HEK293T (cell line): ENCODE measurements around the gene CDKN2AIPNL.

Experiments used
- CTCF ChIA-PET: fragments of 350-600 bp; formaldehyde crosslinking; extraction: SDS; loops from one replicate; lab custom pipeline; 2021; ENCODE audit warnings: antibody characterized with exemption, inconsistent platforms; lab: Yijun Ruan, JAX
- POLR2A ChIA-PET: fragments of 350-600 bp; formaldehyde crosslinking; extraction: SDS; loops from one replicate; lab custom pipeline; 2020; ENCODE audit warnings: antibody characterized with exemption, inconsistent platforms; lab: Yijun Ruan, JAX
- DNase-seq: peaks from one replicate; pipeline ENCODE4 v3.0.0; 2012; ENCODE audit warnings: mixed read lengths; ENCODE audit errors: extremely low spot score
- ARNT ChIP-seq: fragments of 450-650 bp; IDR thresholded peaks from 2 replicates; pipeline ENCODE4 v1.6.1; 2017; ENCODE audit warnings: mild to moderate bottlenecking
- BHLHE40 ChIP-seq: fragments of 450-650 bp; IDR thresholded peaks from 2 replicates; pipeline ENCODE4 v1.6.1; 2016; ENCODE audit warnings: mild to moderate bottlenecking, moderate library complexity, borderline replicate concordance
- CTBP1 ChIP-seq: fragments of 450-650 bp; IDR thresholded peaks from 2 replicates; pipeline ENCODE4 v1.6.1; 2016; ENCODE audit warnings: borderline replicate concordance
- ELF4 ChIP-seq: fragments of 450-650 bp; IDR thresholded peaks from 2 replicates; pipeline ENCODE4 v1.6.1; 2017; ENCODE audit warnings: antibody characterized with exemption
- FOXA1 ChIP-seq: fragments of 450-650 bp; IDR thresholded peaks from 2 replicates; pipeline ENCODE4 v1.6.1; 2016; ENCODE audit warnings: mild to moderate bottlenecking
- FOXK2 ChIP-seq: fragments of 450-650 bp; IDR thresholded peaks from 2 replicates; pipeline ENCODE4 v1.6.1; 2016; ENCODE audit warnings: mild to moderate bottlenecking
- FOXM1 ChIP-seq: fragments of 450-650 bp; IDR thresholded peaks from 2 replicates; pipeline ENCODE4 v1.6.1; 2017; ENCODE audit warnings: mild to moderate bottlenecking, borderline replicate concordance
- HDGF ChIP-seq: fragments of 450-650 bp; IDR thresholded peaks from 2 replicates; pipeline ENCODE4 v1.6.1; 2017; ENCODE audit warnings: antibody characterized with exemption, borderline replicate concordance
- L3MBTL2 ChIP-seq: fragments of 450-650 bp; conservative IDR thresholded peaks from 2 replicates; pipeline ENCODE4 v1.6.1; 2016; ENCODE audit warnings: mild to moderate bottlenecking
- LEF1 ChIP-seq: fragments of 450-650 bp; IDR thresholded peaks from 2 replicates; pipeline ENCODE4 v1.6.1; 2017; ENCODE audit warnings: mild to moderate bottlenecking, borderline replicate concordance
- NFRKB ChIP-seq: fragments of 450-650 bp; IDR thresholded peaks from 2 replicates; pipeline ENCODE4 v1.6.1; 2016; ENCODE audit warnings: mild to moderate bottlenecking, moderate library complexity
- PKNOX1 ChIP-seq: fragments of 450-650 bp; IDR thresholded peaks from 2 replicates; pipeline ENCODE4 v1.6.1; 2016
- SP1 ChIP-seq: fragments of 450-650 bp; IDR thresholded peaks from 2 replicates; pipeline ENCODE4 v1.6.1; 2017
- SUZ12 ChIP-seq: fragments of 450-650 bp; IDR thresholded peaks from 2 replicates; pipeline ENCODE4 v1.6.1; 2016; ENCODE audit warnings: mild to moderate bottlenecking
- TARDBP ChIP-seq: fragments of 450-650 bp; IDR thresholded peaks from 2 replicates; pipeline ENCODE4 v1.6.1; 2016
- ZNF384 ChIP-seq: fragments of 450-650 bp; IDR thresholded peaks from 2 replicates; pipeline ENCODE4 v1.6.1; 2016

The CDKN2AIPNL gene

GRCh38 chr5:134411546-134412266 is at the start of gene CDKN2AIPNL:
Gene CDKN2AIPNL (minus strand): TSS chr5:134411881. CDS start chr5:134411854, 27 bp downstream.
- POLR2A ChIA-PET = interaction anchor here (0.7 to 3.7 kb wide), 18 partner anchors 15 to 175 kb away, joined by 3 to 23 read pairs (median 4); partner anchors contain the start of genes JADE2 and UBE2B
- CTCF ChIA-PET = interaction anchor here (0.5 to 1.4 kb wide), 9 partner anchors 16 to 176 kb away, joined by 3 to 9 read pairs (median 4); partner anchors contain the start of gene UBE2B
- peak; percentile 85 for DNase-seq
- TF ChIP-seq SP1 (no peak), ELF4 (no peak), FOXK2 (no peak), SUZ12 (no peak), L3MBTL2 (peak; percentile 83)

GRCh38 chr5:134460551-134460950 is 48.9 kb upstream of the CDKN2AIPNL start:
- ChIA-PET CTCF (interaction anchor here (1.1 kb wide), 1 partner anchor 10 kb away, joined by 3 read pairs; no protein-coding TSS in a partner anchor), POLR2A (no interaction called here)
- no peak for DNase-seq
- no peak for TF ChIP-seq PKNOX1
- no peak for TF ChIP-seq SP1
- TF ChIP-seq ARNT = no peak
- TF ChIP-seq NFRKB = no peak
- TF ChIP-seq SUZ12 = no peak
- TF ChIP-seq TARDBP = no peak
- TF ChIP-seq BHLHE40 = no peak
- TF ChIP-seq LEF1 = no peak
- no peak for TF ChIP-seq ZNF384

- DNase-seq = no peak
- TF ChIP-seq CTBP1 (no peak), SUZ12 (no peak), NFRKB (no peak)
- CTCF ChIA-PET = interaction anchor here (1.1 kb wide), 1 partner anchor 9 kb away, joined by 3 read pairs; no protein-coding TSS in a partner anchor
- POLR2A ChIA-PET = interaction anchor here (1.4 kb wide), 1 partner anchor 48 kb away, joined by 6 read pairs; the partner anchor contains the start of gene CDKN2AIPNL
Measured at GRCh38 chr5:134459491-134459890, 47.8 kb upstream of the CDKN2AIPNL start.

- CTCF ChIA-PET = no interaction called here
- POLR2A ChIA-PET = interaction anchor here (1.4 kb wide), 1 partner anchor 47 kb away, joined by 6 read pairs; the partner anchor contains the start of gene CDKN2AIPNL
- TF ChIP-seq LEF1 (no peak), NFRKB (no peak), BHLHE40 (no peak), SP1 (no peak), ELF4 (no peak), ZNF384 (no peak), CTBP1 (no peak), FOXK2 (no peak), FOXA1 (no peak), TARDBP (no peak), HDGF (no peak), ARNT (no peak), L3MBTL2 (no peak), SUZ12 (no peak), PKNOX1 (no peak), FOXM1 (no peak)
- DNase-seq = no peak
Measured at GRCh38 chr5:134459010-134459403, 47.3 kb upstream of the CDKN2AIPNL start.

- no peak for TF ChIP-seq ZNF384
- no peak for TF ChIP-seq CTBP1
- no peak for TF ChIP-seq FOXA1
- no peak for TF ChIP-seq BHLHE40
- TF ChIP-seq ELF4 = no peak
- TF ChIP-seq L3MBTL2 = no peak
- TF ChIP-seq FOXK2 = no peak
- no peak for TF ChIP-seq SUZ12
- no peak for TF ChIP-seq HDGF
- no peak for TF ChIP-seq NFRKB
- TF ChIP-seq LEF1 = no peak
- no peak for TF ChIP-seq FOXM1
- no peak for TF ChIP-seq PKNOX1
- TF ChIP-seq ARNT = no peak
- no peak for TF ChIP-seq TARDBP
- no peak for TF ChIP-seq SP1
- POLR2A ChIA-PET = interaction anchor here (1.4 kb wide), 1 partner anchor 47 kb away, joined by 6 read pairs; the partner anchor contains the start of gene CDKN2AIPNL
- DNase-seq = no peak
- CTCF ChIA-PET = interaction anchor here (0.6 kb wide), 2 partner anchors 34 to 253 kb away, joined by 3 read pairs; no protein-coding TSS in a partner anchor
Measured at GRCh38 chr5:134458234-134459009, 46.7 kb upstream of the CDKN2AIPNL start.

GRCh38 chr5:134457801-134458200 is 46.1 kb upstream of the CDKN2AIPNL start:
- DNase-seq = no peak
- no peak for TF ChIP-seq TARDBP
- TF ChIP-seq ARNT = no peak
- TF ChIP-seq NFRKB = no peak
- no peak for TF ChIP-seq SP1
- no peak for TF ChIP-seq L3MBTL2
- no peak for TF ChIP-seq CTBP1
- POLR2A ChIA-PET = no interaction called here
- CTCF ChIA-PET = interaction anchor here (0.6 kb wide), 2 partner anchors 33 to 253 kb away, joined by 3 read pairs; no protein-coding TSS in a partner anchor
